CD1c-positive myeloid dendritic cell (primary cell): ENCODE data around the gene TCP11.

ENCODE experiments used
- DNase-seq: peaks from one replicate; pipeline ENCODE4 v3.0.0-alpha.2; 2016; ENCODE audit errors: extremely low spot score

The TCP11 gene

DNA sequence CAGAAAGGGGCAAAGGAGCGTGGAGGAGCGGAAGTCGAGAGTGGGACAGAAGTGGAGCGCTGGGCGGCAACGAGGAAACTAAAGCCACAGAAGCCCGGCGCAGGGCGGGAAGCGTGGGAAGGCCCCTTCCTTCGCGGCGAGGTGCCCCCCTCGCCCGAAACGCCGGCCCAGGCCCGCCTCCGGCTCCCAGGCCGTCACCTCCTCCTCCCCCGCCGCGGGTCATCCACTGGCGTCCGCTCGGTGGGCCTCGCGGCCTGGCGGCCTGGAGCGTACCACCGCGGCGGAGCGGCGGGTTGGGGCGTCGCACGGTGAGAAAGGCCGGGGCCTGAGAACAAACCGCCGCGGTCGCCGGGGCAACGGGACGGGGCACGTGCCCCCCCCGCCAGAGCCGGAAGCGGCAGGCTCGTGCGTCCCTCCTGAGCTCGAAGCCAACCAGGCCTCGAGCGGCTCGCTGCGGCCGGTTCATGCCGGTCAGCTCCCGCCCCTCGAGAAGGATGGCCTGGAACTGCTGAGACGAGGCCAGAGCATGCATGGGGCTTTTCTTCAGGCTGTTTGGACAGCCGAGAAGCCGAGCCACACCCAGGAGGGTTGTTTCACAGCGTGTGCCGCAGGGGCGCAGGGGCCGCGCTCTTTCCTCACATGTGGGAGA lies at the start of gene TCP11:
Gene TCP11 (minus strand): TSS at position 333 of the 649 bp plus-strand sequence. CDS start 469 bp downstream, outside the sequence.
- DNase-seq, result peak; percentile 59

GRCh38 chr6:35190306-35190705 lies 49.2 kb upstream of the TCP11 start:
- no peak for DNase-seq

- DNase-seq, result no peak
Measured at GRCh38 chr6:35188886-35189285, 47.7 kb upstream of the TCP11 start.

- DNase-seq, result no peak
Measured at GRCh38 chr6:35186571-35186970, 45.4 kb upstream of the TCP11 start.

DNA sequence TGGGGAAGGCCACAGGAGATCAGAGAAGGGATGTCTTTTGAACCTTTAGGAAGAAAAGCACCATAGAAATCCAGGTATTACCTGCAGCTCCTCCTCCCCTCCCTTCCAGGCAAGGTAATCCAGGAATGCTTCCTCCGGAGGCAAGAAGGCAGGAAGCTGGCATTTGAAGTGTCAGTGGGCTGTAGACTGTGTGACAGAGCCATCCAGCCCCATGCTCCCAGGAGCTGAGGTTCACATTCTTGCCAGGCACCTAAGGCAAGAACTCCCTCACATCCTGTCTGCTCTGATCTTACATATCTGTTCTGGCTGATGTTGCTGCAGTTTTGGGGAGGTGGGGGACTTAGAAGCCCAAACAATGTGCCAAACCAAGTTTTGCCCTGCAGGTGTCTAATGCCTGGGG lies 44.8 kb upstream of the TCP11 start:
- no peak for DNase-seq

GRCh38 chr6:35185302-35185681 lies 44.2 kb upstream of the TCP11 start:
- no peak for DNase-seq

DNA sequence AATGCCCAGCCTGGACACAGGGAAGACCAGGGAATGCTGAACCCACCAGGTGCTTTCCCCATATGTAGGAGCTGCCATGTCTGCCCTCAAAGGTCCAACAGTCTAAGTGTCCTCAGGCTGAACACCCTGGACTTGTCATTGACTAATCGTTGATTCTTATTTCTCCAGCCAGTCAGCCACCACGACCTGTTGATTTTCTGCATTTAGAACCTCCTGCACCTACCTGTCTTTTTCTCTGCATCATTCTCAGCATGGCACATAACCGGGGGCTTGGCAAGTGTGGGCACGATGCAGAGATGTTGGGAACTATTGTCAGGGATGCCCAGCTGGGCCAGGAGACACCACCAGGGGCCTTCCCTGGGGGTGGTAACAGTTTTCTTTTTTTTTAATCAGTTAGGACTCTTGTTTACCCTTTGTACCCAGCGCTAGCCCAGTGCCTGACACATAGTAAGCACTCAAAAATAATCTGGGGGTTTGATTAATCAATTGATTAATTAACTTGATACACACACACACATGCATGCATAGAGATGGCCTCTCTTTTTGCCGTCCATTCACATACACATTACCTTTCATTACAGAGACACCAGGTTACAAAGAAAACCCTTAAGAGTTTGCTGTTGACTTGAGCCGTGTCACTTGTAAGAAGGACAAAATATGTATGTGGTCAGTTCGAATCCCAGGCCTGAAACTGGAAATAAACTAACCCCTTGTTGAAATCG lies 43.6 kb upstream of the TCP11 start:
- DNase-seq, result no peak

- no peak for DNase-seq
Measured at GRCh38 chr6:35183935-35184334, 42.8 kb upstream of the TCP11 start.

DNA sequence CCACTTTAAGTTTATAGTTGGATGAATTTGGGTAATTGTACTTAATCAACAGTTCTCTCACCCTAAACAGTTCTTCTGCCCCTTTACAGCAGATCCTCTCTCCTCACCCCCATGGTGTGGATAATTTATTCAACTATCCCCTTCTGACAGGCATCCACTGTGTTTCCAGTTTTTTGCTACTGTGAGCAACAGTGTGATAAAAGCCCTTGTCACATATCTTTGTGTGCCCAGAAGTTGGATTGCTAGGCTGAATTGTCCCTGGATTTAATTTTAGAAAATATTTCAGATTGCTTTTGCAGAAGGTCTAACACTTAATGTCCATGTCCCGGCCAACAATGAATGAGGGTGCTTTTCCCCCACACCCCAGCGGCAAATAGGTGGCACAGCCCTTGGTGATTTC lies 42.1 kb upstream of the TCP11 start:
- DNase-seq, result no peak

DNA sequence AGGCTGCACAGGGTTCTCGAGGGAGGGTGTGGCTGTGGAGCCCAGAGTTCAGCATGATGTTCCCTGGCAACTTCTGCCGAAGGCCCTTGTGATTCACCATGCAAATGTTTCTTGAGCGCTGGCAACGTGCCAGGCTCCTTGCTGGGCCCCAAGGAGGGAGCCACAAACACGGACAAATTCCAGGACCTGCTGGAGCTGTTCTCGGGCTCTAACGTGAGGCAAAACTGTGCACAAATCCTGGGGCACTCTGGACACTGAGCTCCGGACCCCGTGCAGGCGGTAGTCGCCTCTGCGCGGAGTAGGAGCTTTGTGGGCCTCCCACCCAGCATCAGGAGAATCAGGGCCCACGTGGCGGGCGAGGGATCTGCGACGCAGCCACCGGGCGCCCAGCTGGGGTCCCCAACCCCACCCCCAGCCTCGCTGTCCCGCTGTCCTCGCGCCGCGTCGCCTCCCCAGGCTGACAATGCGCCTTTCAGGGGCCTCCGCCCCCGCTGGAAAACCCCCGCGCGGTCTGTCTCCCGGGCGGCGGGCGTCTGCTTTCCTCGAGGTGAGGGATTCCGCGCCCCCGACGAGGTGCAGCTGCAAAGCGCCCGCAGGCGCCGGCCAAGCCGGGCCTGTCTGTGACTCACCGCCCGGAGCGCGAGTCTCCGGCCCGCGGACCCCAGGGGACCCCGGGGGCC lies 40.9 kb upstream of the TCP11 start:
- no peak for DNase-seq

DNA sequence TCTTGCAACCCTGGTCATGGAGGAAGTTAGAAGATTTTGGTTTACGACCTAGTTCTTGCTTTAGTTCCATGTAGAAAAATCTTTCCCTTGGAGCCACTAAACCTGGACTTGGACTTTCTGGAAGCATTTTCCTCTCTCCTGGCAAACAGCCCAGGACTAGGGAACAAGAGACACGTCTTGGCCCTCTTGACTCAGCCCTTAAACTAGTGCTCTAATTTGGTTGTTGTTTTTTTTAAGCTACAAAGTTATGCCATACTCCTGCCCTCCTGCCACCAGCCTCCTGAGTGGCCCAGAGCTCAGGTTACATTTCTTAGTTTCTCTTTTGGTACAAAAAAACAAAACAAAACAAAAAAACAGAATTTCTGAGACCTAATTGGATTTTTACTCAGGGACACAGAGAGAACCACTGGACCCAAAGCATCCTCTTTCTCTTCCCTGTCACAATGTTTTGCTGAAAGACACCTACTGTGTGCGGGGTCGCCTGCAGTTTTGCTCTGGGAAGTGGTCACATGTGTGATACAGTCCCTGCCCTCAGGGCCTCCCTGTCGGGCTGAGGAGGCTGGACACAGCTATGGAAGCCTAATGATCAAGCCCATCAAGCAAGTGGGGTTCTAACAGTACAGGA lies 40.3 kb upstream of the TCP11 start:
- DNase-seq, result no peak

DNA sequence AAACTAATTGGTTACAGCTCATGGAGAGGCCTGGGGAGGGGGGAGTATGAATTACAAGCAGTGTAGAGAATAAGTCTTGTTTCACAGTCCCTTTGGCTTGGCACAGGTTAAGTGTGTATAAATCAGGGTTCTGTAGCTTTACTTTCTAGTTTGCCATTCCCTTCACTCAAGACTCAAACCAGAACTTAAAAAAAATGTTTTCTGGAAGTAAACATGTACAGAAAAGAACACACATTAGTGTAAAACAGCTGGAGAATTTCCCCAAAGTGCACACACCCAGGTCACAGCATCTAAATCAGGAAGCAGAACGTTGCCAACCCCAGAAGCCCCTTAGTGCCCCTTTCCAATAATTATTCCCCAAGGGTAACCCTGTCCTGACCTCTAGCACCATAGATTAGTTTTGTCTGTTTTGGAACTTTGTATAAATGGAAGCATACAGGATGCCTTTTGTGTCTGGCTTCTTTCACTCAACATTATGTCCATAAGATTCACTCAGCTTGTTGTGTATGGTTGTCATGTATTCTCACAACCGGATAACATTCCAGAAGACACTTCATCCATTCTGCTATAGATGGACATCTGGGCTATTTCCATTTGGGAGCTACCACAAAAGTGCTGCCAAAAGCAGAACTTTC lies 38.9 kb upstream of the TCP11 start:
- DNase-seq, result no peak

GRCh38 chr6:35178932-35179832 lies 38.0 kb upstream of the TCP11 start:
- DNase-seq, result no peak

DNA sequence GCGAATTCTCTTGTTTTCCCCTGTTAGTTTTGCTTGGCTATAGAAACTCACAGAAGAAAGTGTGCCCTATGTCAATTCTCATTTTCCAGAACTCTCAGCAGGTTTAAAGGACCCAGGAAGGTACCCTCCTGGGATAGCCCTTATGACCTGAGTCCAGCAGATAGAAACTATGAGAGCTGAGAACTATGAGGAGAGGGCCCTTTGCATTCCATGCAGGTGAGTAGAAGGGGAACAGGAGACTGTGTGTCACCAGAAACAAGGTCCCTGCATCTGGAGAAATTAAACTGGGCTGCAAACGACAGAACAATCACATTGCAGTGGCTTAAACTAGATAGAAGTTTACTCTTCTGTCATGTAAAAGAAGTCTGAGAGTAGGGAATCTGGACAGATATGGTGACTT lies 36.9 kb upstream of the TCP11 start:
- no peak for DNase-seq

DNA sequence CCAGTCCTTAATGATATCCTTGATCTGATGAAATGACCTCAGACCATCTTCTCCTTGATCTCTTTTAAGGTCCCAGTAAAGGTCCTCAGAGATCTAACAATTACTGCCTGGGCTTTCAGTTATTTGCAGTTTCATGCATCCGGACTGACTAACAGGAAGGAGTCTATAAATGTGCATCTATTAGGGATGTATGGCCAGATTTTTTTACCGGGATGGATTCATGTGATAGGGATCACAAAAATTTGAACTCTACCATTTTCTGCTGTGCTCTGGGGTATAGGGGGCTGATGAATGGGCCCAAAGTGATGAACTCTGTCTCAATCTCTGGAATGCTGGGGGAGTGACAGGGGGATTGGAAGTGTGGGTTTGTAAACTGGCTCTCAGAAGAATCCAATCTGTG lies 36.5 kb upstream of the TCP11 start:
- DNase-seq, result no peak

DNA sequence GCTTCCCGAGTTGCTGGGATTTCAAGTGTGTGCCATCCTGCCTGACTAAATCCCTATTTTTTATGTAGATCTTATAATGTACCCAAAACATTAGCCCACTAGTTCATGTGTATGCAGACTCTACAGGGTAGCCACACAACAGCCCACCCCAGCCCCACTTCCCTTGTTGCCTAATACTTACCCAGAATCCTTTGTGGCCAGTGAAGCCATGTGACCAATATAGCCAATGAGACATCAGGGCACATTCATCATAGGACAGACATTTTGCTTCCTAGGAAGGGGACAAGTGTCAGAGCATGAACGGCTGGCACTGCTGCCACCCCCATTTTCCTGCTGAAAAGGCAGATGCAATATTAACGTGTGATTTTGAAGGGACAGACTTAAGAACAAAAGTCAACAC lies 36.0 kb upstream of the TCP11 start:
- DNase-seq, result no peak

DNA sequence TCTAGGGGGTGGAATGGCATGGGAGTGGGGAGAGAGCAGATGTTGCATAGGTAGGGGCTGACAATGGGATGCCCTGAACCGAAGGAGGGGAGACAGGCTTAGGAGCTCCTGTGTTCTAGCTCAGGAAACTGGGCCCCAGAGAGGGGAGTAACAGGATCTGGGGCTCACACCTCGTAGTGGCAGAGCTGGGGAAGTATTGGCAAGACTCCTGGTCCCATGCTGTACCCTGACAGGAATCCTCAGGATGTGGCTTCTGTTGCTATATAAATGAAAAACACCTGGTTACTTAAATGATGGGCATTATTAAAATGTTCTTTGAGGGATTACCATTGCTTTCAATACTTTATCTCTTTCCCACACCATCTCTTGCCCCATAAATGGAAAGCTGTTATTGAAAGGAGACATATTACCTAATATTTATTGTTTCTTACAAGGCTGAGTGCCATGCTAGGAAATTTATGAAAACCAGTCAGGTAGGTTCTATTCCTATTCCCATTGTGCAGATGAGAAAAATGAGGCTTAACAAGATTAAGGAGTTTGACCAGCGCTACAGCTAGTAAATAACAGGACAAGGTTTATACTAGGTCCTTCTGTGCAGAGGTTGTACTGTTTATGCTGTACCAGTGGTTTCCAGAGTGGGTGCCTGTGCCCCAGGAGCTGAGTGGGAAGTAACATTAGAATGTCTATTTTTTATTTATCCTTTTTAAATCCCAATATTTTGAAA lies 35.3 kb upstream of the TCP11 start:
- no peak for DNase-seq

GRCh38 chr6:35174501-35174900 lies 33.4 kb upstream of the TCP11 start:
- DNase-seq, result no peak

DNA sequence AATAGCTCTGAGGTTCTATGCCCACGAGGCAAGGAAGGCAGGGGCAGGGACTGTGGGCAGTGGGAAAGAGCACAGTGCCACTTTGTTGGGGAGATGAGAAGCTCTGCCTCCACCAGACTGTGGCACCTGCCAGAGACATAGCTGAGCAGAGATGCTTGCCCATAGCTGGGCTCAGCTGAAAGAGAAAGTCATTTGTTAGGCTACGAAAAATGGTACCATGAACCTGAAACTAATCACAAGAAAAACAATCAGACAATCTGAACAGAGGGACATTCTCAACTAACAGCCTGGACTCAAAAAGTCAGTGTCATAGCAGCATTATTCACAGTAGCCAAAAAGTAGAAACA lies 32.9 kb upstream of the TCP11 start:
- DNase-seq, result no peak

GRCh38 chr6:35173427-35174087 lies 32.4 kb upstream of the TCP11 start:
- no peak for DNase-seq
